Neural progenitor cell (in vitro differentiated cells): Measurements from ENCODE around the gene EEIG1.

Experiments
- CTCF ChIP-seq: fragments of 200-600 bp; sonication (generic); IDR thresholded peaks from 2 replicates; pipeline ENCODE4 v1.5.1; 2017; ENCODE audit warnings: antibody characterized with exemption, mild to moderate bottlenecking
- EZH2phosphoT487 ChIP-seq: fragments of 200-600 bp; sonication (generic); IDR thresholded peaks from 2 replicates; pipeline ENCODE4 v1.6.1; 2017; ENCODE audit warnings: antibody characterized with exemption

- no peak for TF ChIP-seq CTCF
- no peak for TF ChIP-seq EZH2phosphoT487
Measured at GRCh38 chr9:127970401-127971313, 10.1 kb downstream of the EEIG1 start.
